Testis (tissue), 5 donors: Measurements from ENCODE around the gene POLE2. TPM values are rescaled to one million over a fixed set of nuclear protein-coding genes. Genes with fewer than 3 reads are reported as not detected.
A peak's percentile ranks its signal among the peaks of the same experiment; 100 is the strongest.
"Not testable (repeated sequence)": the region's sequence is repeated elsewhere in the genome, so short reads cannot be mapped to it uniquely, and the experiment has no call there.

Source experiments
- DNase-seq: peaks from one replicate; pipeline ENCODE4 v3.0.0-alpha.2; 2019
- H3K27ac ChIP-seq, 2 donors: fragments of 200-600 bp; sonication (generic); one replicate each; pipeline ENCODE4 v1.5.1; 2019
- H3K27me3 ChIP-seq: fragments of 200-600 bp; sonication (generic); one replicate; pipeline ENCODE4 v1.5.1; 2019
- H3K36me3 ChIP-seq: fragments of 200-600 bp; sonication (generic); one replicate; pipeline ENCODE4 v1.5.1; 2017; ENCODE audit warnings: low read depth; ENCODE audit errors: missing control alignments
- H3K4me1 ChIP-seq: fragments of 200-600 bp; sonication (generic); one replicate; pipeline ENCODE4 v1.5.1; 2019
- H3K4me3 ChIP-seq, 2 donors: fragments of 200-600 bp; sonication (generic); one replicate each; pipeline ENCODE4 v1.5.1; 2017 to 2019
- H3K9me3 ChIP-seq: fragments of 200-600 bp; sonication (generic); one replicate; pipeline ENCODE4 v1.5.1; 2017
- CTCF ChIP-seq, 3 experiments: fragments of 450-650 bp in 2 of 3; fragments of 200-600 bp in 1 of 3; sonication (generic) in 1 of 3; IDR thresholded peaks; one replicate each; pipeline ENCODE4 v1.5.1; 2016 to 2019; ENCODE audit warnings: antibody characterized with exemption in 3 of 3, mild to moderate bottlenecking in 2 of 3, moderate library complexity in 1 of 3
- POLR2A ChIP-seq: fragments of 450-650 bp; IDR thresholded peaks from one replicate; pipeline ENCODE4 v1.6.1; 2017; ENCODE audit warnings: antibody characterized with exemption, mild to moderate bottlenecking, moderate library complexity
- WGBS, 2 donors: methylation state at CpG; one replicate each; pipeline ENCODE4 v1.1.5; 2018; 5-methylcytosine and 5-hydroxymethylcytosine counted together
- intact Hi-C: fragments of 100-400 bp; cut with DNase I; formaldehyde crosslinking; loops from one replicate; pipeline ENCODE4 v1.15.1; 2023; ENCODE audit warnings: low total_unique reads
- long read RNA-seq, 2 donors: transcript quantifications; one replicate each; lab custom pipeline, GENCODE V29; 2026
- polyA plus RNA-seq: library from polyadenylated mRNA; stranded (reverse); fragments of 350-450 nt; fragmentation: Illumina TruSeq; extraction: RNeasy Lipid Tissue Mini Kit (QIAGEN cat#74804); gene quantifications from one replicate; pipeline ENCODE4 v1.2.3, GENCODE V29; 2014; ENCODE audit warnings: low read depth, low replicate concordance; ENCODE audit not compliant: insufficient read depth
- total RNA-seq, 2 donors: library from RNA; depleted of rRNA; stranded (reverse); fragments of >200 nt; gene quantifications; one replicate each; pipeline ENCODE4 v1.2.3, GENCODE V29; 2016

POLE2 gene
- total RNA-seq: 10 to 100 TPM in 1 of 2 donors, 1 to 10 TPM in 1; 9.0 to 13.4 TPM
- polyA plus RNA-seq: 8.2 TPM
- long read RNA-seq, donor 1, partial matches to known transcripts: 0 of 1 reads
- long read RNA-seq, donor 1, other reads (novel, unspliced or antisense): 0 of 1 reads
- long read RNA-seq, donor 2, partial matches to known transcripts: 0 of 1 reads
- long read RNA-seq, donor 2, other reads (novel, unspliced or antisense): 0 of 1 reads

GRCh38 chr14:49687942-49688700 lies at the start of gene POLE2:
TSS of gene POLE2 (minus strand) at chr14:49688214. CDS start at chr14:49688203, 11 bp downstream.
- no peak for TF ChIP-seq CTCF (IDR thresholded peaks at IDR 0.05)
- TF ChIP-seq POLR2A: no peak
- no peaks in the 10 kb centered on the region for H3K27me3 ChIP-seq
- no peaks in the 10 kb centered on the region for H3K4me1 ChIP-seq
- peak; percentile 80 for DNase-seq
- WGBS, 2 donors: 4 to 13% methylated on average over 18 to 67 of the region's 67 CpGs
- H3K9me3 ChIP-seq: no peaks in the 10 kb centered on the region
- intact Hi-C loops: no loop called here
- H3K4me3 ChIP-seq: peak within 1 kb of the TSS; percentile 64 to 84
- H3K36me3 ChIP-seq: no peaks in the 10 kb centered on the region
- peak within 1 kb of the TSS; percentile 63 to 85 for H3K27ac ChIP-seq

- H3K27ac ChIP-seq, H3K4me3 ChIP-seq, H3K9me3 ChIP-seq, H3K27me3 ChIP-seq, intact Hi-C loops, H3K36me3 ChIP-seq, DNase-seq, H3K4me1 ChIP-seq: not testable (repeated sequence)
- 91 to 93% methylated on average over 4 of the region's 4 CpGs for WGBS, 2 donors
Observed at GRCh38 chr14:49735669-49736068, 47.7 kb upstream of the POLE2 start.

GRCh38 chr14:49733836-49734235 lies 45.8 kb upstream of the POLE2 start:
- TF ChIP-seq CTCF (IDR thresholded peaks at IDR 0.05): no peak
- no peak for TF ChIP-seq POLR2A
- no peaks in the 10 kb centered on the region for H3K4me1 ChIP-seq
- H3K9me3 ChIP-seq: no peaks in the 10 kb centered on the region
- no peak for DNase-seq
- no peak overlapping the region for H3K4me3 ChIP-seq
- H3K27ac ChIP-seq: no peak overlapping the region
- no peaks in the 10 kb centered on the region for H3K36me3 ChIP-seq
- no peaks in the 10 kb centered on the region for H3K27me3 ChIP-seq
- intact Hi-C loops: no loop called here

- H3K9me3 ChIP-seq: no peaks in the 10 kb centered on the region
- H3K27me3 ChIP-seq: no peaks in the 10 kb centered on the region
- H3K4me3 ChIP-seq: no peak overlapping the region
- WGBS, 2 donors: 92 to 94% methylated on average over 3 of the region's 3 CpGs
- no peaks in the 10 kb centered on the region for H3K4me1 ChIP-seq
- TF ChIP-seq POLR2A (no peak), CTCF (IDR thresholded peaks at IDR 0.05) (no peak)
- no peak for DNase-seq
- H3K36me3 ChIP-seq: no peaks in the 10 kb centered on the region
- intact Hi-C loops: no loop called here
- H3K27ac ChIP-seq: no peak overlapping the region
Observed at GRCh38 chr14:49732896-49733295, 44.9 kb upstream of the POLE2 start.

GRCh38 chr14:49727171-49727570 lies 39.2 kb upstream of the POLE2 start:
- Histone ChIP-seq H3K9me3 (no peaks in the 10 kb centered on the region), H3K27ac (no peak overlapping the region), H3K4me3 (no peak overlapping the region), H3K27me3 (no peaks in the 10 kb centered on the region), H3K36me3 (no peaks in the 10 kb centered on the region), H3K4me1 (no peaks in the 10 kb centered on the region)
- DNase-seq: no peak
- WGBS, 2 donors: 87 to 88% methylated on average over 5 of the region's 5 CpGs
- TF ChIP-seq POLR2A (no peak), CTCF (IDR thresholded peaks at IDR 0.05) (no peak)
- intact Hi-C loops: no loop called here

- H3K27ac ChIP-seq, DNase-seq: not testable (repeated sequence)
- WGBS, 2 donors: 88 to 92% methylated on average over 9 of the region's 9 CpGs
Observed at GRCh38 chr14:49721733-49722435, 33.9 kb upstream of the POLE2 start.

More at GRCh38 chr14:49721733-49722435, 33.9 kb upstream of the POLE2 start:
- H3K9me3 ChIP-seq, H3K27me3 ChIP-seq, intact Hi-C loops, H3K4me1 ChIP-seq, H3K36me3 ChIP-seq, H3K4me3 ChIP-seq: not testable (repeated sequence)
